ENCODE results near the gene TTF2.
A peak's percentile ranks its signal among the peaks of the same experiment; 100 is the strongest.

Gene TTF2

DNA sequence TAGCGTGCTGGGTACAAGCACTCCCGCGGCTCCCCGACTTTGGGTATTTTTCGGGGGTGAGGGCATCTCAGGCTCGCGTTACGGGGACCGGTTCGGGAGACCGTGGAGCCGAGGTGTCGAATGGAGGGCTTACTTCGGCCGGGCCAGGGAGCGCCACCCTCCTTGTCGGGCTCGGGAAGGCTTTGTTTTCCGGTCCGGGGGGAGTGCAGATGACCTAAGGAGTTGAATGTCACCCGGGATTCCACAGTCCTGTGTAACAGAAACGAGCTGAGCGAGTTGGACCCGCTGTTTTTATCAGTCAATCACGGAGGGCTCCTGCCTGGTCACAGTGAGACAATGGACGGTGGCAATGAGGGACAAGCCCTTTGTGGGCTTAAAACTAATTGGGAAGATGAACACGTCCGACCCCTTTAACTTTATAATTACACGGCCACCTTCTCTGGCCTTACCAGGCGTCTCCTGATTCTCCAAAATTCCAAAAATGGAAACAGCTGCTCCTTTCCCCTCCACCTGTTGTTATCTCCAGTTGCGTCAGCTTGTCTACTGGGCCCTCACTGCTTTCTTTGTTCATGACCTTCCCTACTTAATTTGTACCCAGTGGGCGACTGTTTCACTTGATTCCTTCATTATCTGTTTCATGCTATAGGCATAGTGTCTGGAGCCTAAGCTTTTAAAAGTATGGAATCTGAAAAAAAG is 62.4 kb downstream of the TTF2 start:
- TF ChIP-seq, protein P1, sequence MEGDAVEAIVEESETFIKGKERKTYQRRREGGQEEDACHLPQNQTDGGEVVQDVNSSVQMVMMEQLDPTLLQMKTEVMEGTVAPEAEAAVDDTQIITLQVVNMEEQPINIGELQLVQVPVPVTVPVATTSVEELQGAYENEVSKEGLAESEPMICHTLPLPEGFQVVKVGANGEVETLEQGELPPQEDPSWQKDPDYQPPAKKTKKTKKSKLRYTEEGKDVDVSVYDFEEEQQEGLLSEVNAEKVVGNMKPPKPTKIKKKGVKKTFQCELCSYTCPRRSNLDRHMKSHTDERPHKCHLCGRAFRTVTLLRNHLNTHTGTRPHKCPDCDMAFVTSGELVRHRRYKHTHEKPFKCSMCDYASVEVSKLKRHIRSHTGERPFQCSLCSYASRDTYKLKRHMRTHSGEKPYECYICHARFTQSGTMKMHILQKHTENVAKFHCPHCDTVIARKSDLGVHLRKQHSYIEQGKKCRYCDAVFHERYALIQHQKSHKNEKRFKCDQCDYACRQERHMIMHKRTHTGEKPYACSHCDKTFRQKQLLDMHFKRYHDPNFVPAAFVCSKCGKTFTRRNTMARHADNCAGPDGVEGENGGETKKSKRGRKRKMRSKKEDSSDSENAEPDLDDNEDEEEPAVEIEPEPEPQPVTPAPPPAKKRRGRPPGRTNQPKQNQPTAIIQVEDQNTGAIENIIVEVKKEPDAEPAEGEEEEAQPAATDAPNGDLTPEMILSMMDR (IDR thresholded peaks at IDR 0.05; ENCODE audit: insufficient read depth, low read depth, low read length, missing control alignments): no peak
- no peak for DNase-seq (ENCODE audit: low read depth)

DNA sequence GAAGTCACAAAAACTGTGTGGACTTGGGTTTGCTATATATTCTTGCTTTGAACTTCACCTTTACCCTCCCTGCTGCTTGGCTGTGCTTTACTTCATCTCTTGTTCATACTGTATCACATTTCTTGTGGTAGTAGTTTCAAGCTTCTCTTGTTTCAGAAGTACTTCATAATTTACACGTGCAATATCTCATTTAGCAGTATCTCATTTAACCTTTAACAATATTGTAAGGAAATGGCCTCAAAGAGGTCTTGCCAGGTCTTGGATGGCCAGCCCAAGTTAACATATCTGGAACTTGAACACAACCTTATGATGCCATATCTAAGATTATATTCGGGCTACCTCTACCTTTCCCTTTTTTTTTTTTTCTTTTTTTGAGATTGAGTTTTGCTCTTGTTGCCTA is 63.1 kb downstream of the TTF2 start:
- no peak overlapping the region for H3K4me3 ChIP-seq (ENCODE audit: low read length)
- DNase-seq (ENCODE audit: low read depth): no peak
- TF ChIP-seq, protein P1 (IDR thresholded peaks at IDR 0.05; ENCODE audit: insufficient read depth, low read depth, low read length, missing control alignments): no peak

More for the DNA sequence above, 62.4 kb downstream of the TTF2 start:
- H3K4me3 ChIP-seq (ENCODE audit: low read length): peak overlapping the region; percentile 84

DNA sequence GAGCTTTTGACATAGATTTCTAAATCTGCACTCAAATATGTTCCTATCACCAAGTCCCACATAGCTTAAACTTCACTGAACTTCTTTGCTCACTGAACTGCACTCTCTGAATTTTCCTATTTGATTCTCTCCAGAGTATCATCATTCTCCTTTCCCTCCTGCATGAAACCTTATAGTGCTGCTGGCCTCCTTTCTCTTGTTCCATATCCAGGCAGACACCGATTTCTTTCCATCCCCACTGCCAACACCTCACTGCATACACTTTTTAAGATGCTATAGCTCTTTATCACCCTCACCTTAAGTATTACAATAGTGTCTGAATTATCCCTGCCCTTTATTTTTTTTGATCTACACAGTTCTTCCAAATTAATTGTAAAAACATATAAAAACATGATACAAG is 64.5 kb downstream of the TTF2 start:
- no peak for DNase-seq (ENCODE audit: low read depth)
- TF ChIP-seq, protein P1 (IDR thresholded peaks at IDR 0.05; ENCODE audit: insufficient read depth, low read depth, low read length, missing control alignments): no peak
- no peak overlapping the region for H3K4me3 ChIP-seq (ENCODE audit: low read length)

DNA sequence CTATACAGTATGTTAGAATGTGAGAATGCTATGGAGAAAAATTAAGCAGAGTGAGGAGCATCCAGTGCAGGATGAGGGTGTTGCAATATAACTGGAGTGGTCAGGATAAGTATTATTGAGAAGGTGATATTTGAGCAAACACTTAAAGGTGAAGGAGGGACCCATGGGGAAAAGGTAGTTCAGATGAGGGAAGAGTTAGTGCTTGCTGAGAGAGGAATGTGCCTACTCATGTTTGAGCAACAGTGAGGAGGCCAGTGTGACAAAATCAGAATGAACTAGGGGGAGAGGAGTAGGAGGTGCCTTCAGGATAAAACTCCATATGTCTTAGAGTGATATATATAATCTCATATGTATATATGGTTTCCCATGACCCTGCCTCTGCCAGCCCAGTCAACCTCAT is 67.7 kb downstream of the TTF2 start:
- TF ChIP-seq, protein P1 (IDR thresholded peaks at IDR 0.05; ENCODE audit: insufficient read depth, low read depth, low read length, missing control alignments): no peak

DNA sequence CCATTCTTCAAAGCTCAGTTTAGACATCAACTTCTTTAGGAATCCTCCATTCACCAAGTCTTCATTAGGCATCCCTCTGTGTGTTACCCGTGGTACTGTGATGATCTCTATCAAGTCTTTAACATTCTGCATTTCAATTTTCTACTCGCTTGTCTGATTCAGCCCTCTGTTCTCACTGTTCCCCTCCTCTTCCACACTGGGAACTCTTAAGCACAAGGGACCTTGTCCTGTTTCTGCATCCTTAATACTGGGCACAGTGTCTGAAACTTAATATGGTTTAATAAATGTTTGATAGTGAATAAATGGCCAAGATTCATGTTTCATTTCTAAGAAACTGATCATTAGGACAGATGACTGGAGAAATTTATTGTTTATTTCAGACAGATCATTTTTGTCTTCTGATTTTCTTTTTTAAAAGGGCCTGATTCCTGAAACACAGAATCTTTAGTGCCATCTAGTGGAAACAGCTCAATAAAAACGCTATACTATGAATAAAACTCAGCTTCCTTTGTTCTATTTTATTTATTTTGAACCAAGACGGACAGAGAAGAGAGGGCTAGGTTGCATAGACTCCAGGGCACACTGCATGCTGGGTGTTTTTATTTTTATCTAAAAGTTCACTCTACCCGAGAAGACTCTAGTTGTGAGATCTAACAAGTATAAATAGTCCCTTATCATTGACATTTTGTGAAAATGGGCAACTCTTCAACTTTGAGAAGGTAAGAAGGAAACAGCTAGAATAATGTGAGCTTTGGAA is 68.4 kb downstream of the TTF2 start:
- peak; percentile 47 for DNase-seq (ENCODE audit: low read depth)
- TF ChIP-seq, protein P1 (IDR thresholded peaks at IDR 0.05; ENCODE audit: insufficient read depth, low read depth, low read length, missing control alignments): peak; percentile 47
- H3K4me3 ChIP-seq (ENCODE audit: low read length): no peak overlapping the region

More for the DNA sequence above, 67.7 kb downstream of the TTF2 start:
- no peak overlapping the region for H3K4me3 ChIP-seq (ENCODE audit: low read length)
- DNase-seq (ENCODE audit: low read depth): peak; percentile 63

DNA sequence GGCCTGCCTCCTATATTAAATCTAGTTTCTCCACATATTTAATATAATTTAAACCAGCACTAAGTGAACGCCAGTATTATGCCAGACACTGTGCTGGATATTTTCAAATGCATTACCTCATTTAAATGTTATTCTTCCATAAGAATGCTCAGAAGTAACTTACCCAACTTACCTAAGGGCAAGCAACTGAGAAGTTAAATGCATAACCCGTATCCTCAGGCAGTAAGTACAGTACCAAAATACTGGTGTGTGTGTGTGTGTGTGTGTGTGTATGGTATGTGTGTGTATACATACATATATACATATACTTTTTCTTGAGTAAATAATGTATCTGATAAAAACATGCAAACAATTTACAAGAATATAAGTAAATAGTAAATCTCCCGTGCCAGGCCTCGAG is 70.4 kb downstream of the TTF2 start:
- TF ChIP-seq, protein P1 (IDR thresholded peaks at IDR 0.05; ENCODE audit: insufficient read depth, low read depth, low read length, missing control alignments): no peak
- DNase-seq (ENCODE audit: low read depth): no peak
- no peak overlapping the region for H3K4me3 ChIP-seq (ENCODE audit: low read length)

Data from epithelial cell of esophagus (primary cell).